Tibial nerve (tissue), 3 donors: Measurements from ENCODE around the gene DDX17.

Source experiments
- POLR2A ChIP-seq, 2 donors: fragments of 450-650 bp; IDR thresholded peaks; one replicate each; pipeline ENCODE4 v1.6.1; 2017; ENCODE audit warnings: antibody characterized with exemption in 2 of 2, mild to moderate bottlenecking in 2 of 2, moderate library complexity in 2 of 2
- TF ChIP-seq, protein P1 (sequence below), 5 experiments: fragments of 200-600 bp in 3 of 5; fragments of 450-650 bp in 2 of 5; sonication (generic) in 3 of 5; IDR thresholded peaks; one replicate each; pipeline ENCODE4 v1.5.1; 2016 to 2019; ENCODE audit warnings: antibody characterized with exemption in 5 of 5, mild to moderate bottlenecking in 3 of 5, moderate library complexity in 2 of 5

GRCh38 chr22:38453066-38453672, 52.9 kb downstream of the DDX17 start:
- TF ChIP-seq, protein P1, sequence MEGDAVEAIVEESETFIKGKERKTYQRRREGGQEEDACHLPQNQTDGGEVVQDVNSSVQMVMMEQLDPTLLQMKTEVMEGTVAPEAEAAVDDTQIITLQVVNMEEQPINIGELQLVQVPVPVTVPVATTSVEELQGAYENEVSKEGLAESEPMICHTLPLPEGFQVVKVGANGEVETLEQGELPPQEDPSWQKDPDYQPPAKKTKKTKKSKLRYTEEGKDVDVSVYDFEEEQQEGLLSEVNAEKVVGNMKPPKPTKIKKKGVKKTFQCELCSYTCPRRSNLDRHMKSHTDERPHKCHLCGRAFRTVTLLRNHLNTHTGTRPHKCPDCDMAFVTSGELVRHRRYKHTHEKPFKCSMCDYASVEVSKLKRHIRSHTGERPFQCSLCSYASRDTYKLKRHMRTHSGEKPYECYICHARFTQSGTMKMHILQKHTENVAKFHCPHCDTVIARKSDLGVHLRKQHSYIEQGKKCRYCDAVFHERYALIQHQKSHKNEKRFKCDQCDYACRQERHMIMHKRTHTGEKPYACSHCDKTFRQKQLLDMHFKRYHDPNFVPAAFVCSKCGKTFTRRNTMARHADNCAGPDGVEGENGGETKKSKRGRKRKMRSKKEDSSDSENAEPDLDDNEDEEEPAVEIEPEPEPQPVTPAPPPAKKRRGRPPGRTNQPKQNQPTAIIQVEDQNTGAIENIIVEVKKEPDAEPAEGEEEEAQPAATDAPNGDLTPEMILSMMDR (IDR thresholded peaks at IDR 0.05), result no peak
- no peak for TF ChIP-seq POLR2A (IDR thresholded peaks at IDR 0.05)
